Trophoblast cell (in vitro differentiated cells and primary cell): ENCODE measurements around the gene LRP1B.

Source experiments
- DNase-seq, 2 donors: peaks; one replicate each; pipeline ENCODE4 v3.0.0-alpha.2; 2016
- H2AFZ ChIP-seq: 2 replicates; pipeline ENCODE4 v1.6.1; 2013; ENCODE audit warnings: low read length, moderate library complexity, mild to moderate bottlenecking; ENCODE audit not compliant: insufficient read depth, poor library complexity
- H2AK5ac ChIP-seq: 2 replicates; pipeline ENCODE4 v1.6.1; 2013; ENCODE audit warnings: mild to moderate bottlenecking, low read length
- H2BK120ac ChIP-seq: 2 replicates; pipeline ENCODE4 v1.6.1; 2013; ENCODE audit warnings: low read length, mild to moderate bottlenecking, moderate library complexity; ENCODE audit not compliant: insufficient read depth, poor library complexity
- H2BK12ac ChIP-seq: 2 replicates; pipeline ENCODE4 v1.6.1; 2013; ENCODE audit warnings: mild to moderate bottlenecking, low read length, moderate library complexity
- H2BK5ac ChIP-seq: 2 replicates; pipeline ENCODE4 v1.6.1; 2013; ENCODE audit warnings: low read length, low read depth, moderate library complexity, mild to moderate bottlenecking; ENCODE audit not compliant: poor library complexity
- H3K14ac ChIP-seq: 2 replicates; pipeline ENCODE4 v1.6.1; 2013; ENCODE audit warnings: mild to moderate bottlenecking, low read length
- H3K18ac ChIP-seq: 2 replicates; pipeline ENCODE4 v1.6.1; 2013; ENCODE audit warnings: mild to moderate bottlenecking, low read length
- H3K23ac ChIP-seq: 2 replicates; pipeline ENCODE4 v1.6.1; 2013; ENCODE audit warnings: low read length
- H3K27ac ChIP-seq: 2 replicates; pipeline ENCODE4 v1.5.1; 2013; ENCODE audit warnings: low read depth, mild to moderate bottlenecking, inconsistent platforms, low read length, moderate library complexity
- H3K27me3 ChIP-seq: 2 replicates; pipeline ENCODE4 v1.6.1; 2013; ENCODE audit warnings: inconsistent platforms, mild to moderate bottlenecking, low read length, moderate library complexity; ENCODE audit not compliant: insufficient read depth
- H3K36me3 ChIP-seq, 2 experiments: 1 replicate in 1 of 2; 2 replicates in 1 of 2; pipeline ENCODE4 v1.6.1; 2013; ENCODE audit warnings: low read length in 2 of 2, mild to moderate bottlenecking in 2 of 2, moderate library complexity in 1 of 2; ENCODE audit not compliant: insufficient read depth in 2 of 2, control insufficient read depth in 1 of 2
- H3K4ac ChIP-seq: 2 replicates; pipeline ENCODE4 v1.6.1; 2013; ENCODE audit warnings: low read depth, mild to moderate bottlenecking, low read length, moderate library complexity
- H3K4me1 ChIP-seq, 2 experiments: 1 replicate in 1 of 2; 2 replicates in 1 of 2; pipeline ENCODE4 v1.6.1; 2013; ENCODE audit warnings: low read length in 2 of 2, mild to moderate bottlenecking in 2 of 2, moderate library complexity in 1 of 2; ENCODE audit not compliant: insufficient read depth in 2 of 2, control insufficient read depth in 1 of 2
- H3K4me2 ChIP-seq: 2 replicates; pipeline ENCODE4 v1.6.1; 2013; ENCODE audit warnings: inconsistent platforms, mild to moderate bottlenecking, low read length, moderate library complexity
- H3K4me3 ChIP-seq: 2 replicates; pipeline ENCODE4 v1.5.1; 2013; ENCODE audit warnings: mild to moderate bottlenecking, low read depth, low read length, inconsistent platforms
- H3K79me1 ChIP-seq: one replicate; pipeline ENCODE4 v1.6.1; 2013; ENCODE audit warnings: low read length
- H3K79me2 ChIP-seq: 2 replicates; pipeline ENCODE4 v1.6.1; 2013; ENCODE audit warnings: low read length, mild to moderate bottlenecking; ENCODE audit not compliant: control insufficient read depth, insufficient read depth, poor library complexity
- H3K9ac ChIP-seq: 2 replicates; pipeline ENCODE4 v1.6.1; 2013; ENCODE audit warnings: mild to moderate bottlenecking, low read length
- H3K9me3 ChIP-seq: 2 replicates; pipeline ENCODE4 v1.6.1; 2013; ENCODE audit warnings: low read depth, mild to moderate bottlenecking, control low read depth, inconsistent platforms, low read length; ENCODE audit not compliant: insufficient read depth
- H4K12ac ChIP-seq: 2 replicates; pipeline ENCODE4 v1.6.1; 2013; ENCODE audit warnings: low read depth, mild to moderate bottlenecking, low read length, moderate library complexity
- H4K8ac ChIP-seq: 2 replicates; pipeline ENCODE4 v1.6.1; 2013; ENCODE audit warnings: low read depth, mild to moderate bottlenecking, low read length, moderate library complexity
- H4K91ac ChIP-seq: one replicate; pipeline ENCODE4 v1.6.1; 2013; ENCODE audit warnings: low read depth, mild to moderate bottlenecking, low read length, moderate library complexity
- WGBS: extraction: QIAGEN DNeasy Blood & Tissue Kit; methylation state at CpG from one replicate; pipeline ENCODE4 v1.1.7; 2013; ENCODE audit warnings: missing lambda C conversion rate; ENCODE audit not compliant: insufficient read length, insufficient coverage; ENCODE audit errors: extremely low coverage; 5-methylcytosine and 5-hydroxymethylcytosine counted together

Gene LRP1B

DNA sequence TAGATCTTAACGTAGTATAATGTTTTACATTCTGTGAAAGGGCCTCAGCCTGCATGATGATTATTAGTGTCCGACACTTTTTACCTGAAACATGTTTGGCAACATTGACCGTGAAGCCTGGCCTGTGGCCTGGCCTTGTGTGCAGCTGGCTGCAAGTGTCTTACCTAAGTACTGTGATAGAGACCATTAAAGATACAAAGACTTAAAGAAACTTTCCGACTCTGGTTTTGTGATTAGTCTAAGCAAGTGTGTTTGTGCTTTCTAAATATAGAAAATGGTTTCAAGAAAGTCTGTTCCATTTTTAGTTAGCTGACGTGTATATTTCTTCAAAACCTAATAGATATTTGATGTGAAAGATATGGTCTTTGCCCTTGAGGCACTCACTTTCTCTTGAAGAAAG is 601.8 kb downstream of the LRP1B start:
- H3K9ac ChIP-seq: no peak overlapping the region
- H3K79me2 ChIP-seq: no peaks in the 10 kb centered on the region
- H4K8ac ChIP-seq: no peak overlapping the region
- H2AK5ac ChIP-seq: no peak overlapping the region
- H3K4me1 ChIP-seq: no peaks in the 10 kb centered on the region
- H4K12ac ChIP-seq: no peak overlapping the region
- H2BK5ac ChIP-seq: no peak overlapping the region
- no peaks in the 10 kb centered on the region for H3K27me3 ChIP-seq
- H3K9me3 ChIP-seq: no peaks in the 10 kb centered on the region
- no peak overlapping the region for H2AFZ ChIP-seq
- H3K4me3 ChIP-seq: no peak overlapping the region
- H3K4me2 ChIP-seq: no peak overlapping the region
- H3K27ac ChIP-seq: no peak overlapping the region
- no peak overlapping the region for H3K18ac ChIP-seq
- no peak for DNase-seq
- no CpG with 5 or more reads among the region's 5 CpGs for WGBS
- no peak overlapping the region for H4K91ac ChIP-seq
- H3K36me3 ChIP-seq: no peaks in the 10 kb centered on the region
- no peak overlapping the region for H2BK12ac ChIP-seq
- H3K79me1 ChIP-seq: no peaks in the 10 kb centered on the region
- H2BK120ac ChIP-seq: no peak overlapping the region
- H3K4ac ChIP-seq: no peak overlapping the region
- no peak overlapping the region for H3K14ac ChIP-seq
- H3K23ac ChIP-seq: no peak overlapping the region

DNA sequence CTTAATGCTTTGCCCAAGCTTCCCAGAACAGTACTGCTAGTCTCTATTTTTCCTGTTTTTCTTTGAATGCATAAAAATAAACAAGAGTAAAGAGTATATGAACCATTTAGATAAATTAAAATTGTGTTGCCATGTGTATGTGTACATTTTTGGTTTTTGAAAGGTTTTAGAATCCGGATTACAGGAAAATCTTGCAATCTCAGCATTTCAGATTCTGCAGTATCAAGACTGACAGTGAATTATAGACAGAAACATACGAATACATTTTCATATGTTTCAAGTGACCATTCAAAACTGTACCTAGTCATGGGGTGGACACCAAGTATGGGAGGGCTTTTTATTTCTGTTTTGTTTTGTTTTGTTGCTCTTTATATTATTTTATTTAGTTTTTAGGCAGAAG is 604.1 kb downstream of the LRP1B start:
- no peak overlapping the region for H3K4ac ChIP-seq
- no peak overlapping the region for H3K27ac ChIP-seq
- H2AFZ ChIP-seq: no peak overlapping the region
- H3K79me1 ChIP-seq: no peaks in the 10 kb centered on the region
- no peak overlapping the region for H3K9ac ChIP-seq
- H2BK12ac ChIP-seq: no peak overlapping the region
- no peak overlapping the region for H2BK120ac ChIP-seq
- H3K36me3 ChIP-seq: no peaks in the 10 kb centered on the region
- no peak overlapping the region for H4K8ac ChIP-seq
- no CpG with 5 or more reads among the region's 2 CpGs for WGBS
- no peak overlapping the region for H3K4me2 ChIP-seq
- H3K27me3 ChIP-seq: no peaks in the 10 kb centered on the region
- H3K4me1 ChIP-seq: no peaks in the 10 kb centered on the region
- no peak overlapping the region for H3K23ac ChIP-seq
- DNase-seq: no peak
- H3K14ac ChIP-seq: no peak overlapping the region
- no peak overlapping the region for H3K18ac ChIP-seq
- H4K91ac ChIP-seq: no peak overlapping the region
- no peak overlapping the region for H3K4me3 ChIP-seq
- no peak overlapping the region for H2AK5ac ChIP-seq
- H4K12ac ChIP-seq: no peak overlapping the region
- no peak overlapping the region for H2BK5ac ChIP-seq
- H3K79me2 ChIP-seq: no peaks in the 10 kb centered on the region
- H3K9me3 ChIP-seq: no peaks in the 10 kb centered on the region

DNA sequence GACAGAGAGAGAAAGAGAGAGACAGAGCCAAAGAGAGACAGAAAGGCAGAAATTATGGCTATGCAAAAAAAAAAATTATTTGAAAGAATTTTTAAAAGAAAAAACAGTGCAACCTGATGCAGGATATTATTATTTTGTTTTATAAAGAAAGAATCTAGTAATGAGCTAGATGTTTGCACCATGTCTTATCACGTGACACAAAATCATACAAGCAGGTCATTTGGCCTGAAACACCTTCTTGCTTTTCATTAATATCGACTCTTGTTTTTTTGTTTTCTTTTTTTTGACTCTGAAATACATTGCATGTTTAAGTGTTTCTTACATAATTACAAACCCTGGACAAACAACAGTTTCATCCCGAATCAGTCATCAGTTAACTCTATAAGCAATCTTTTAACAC is 606.0 kb downstream of the LRP1B start:
- Histone ChIP-seq H2BK12ac (no peak overlapping the region), H4K12ac (no peak overlapping the region), H3K18ac (no peak overlapping the region), H3K14ac (no peak overlapping the region), H3K79me1 (no peaks in the 10 kb centered on the region), H3K4ac (no peak overlapping the region), H3K27me3 (no peaks in the 10 kb centered on the region), H3K79me2 (no peaks in the 10 kb centered on the region), H2BK120ac (no peak overlapping the region), H3K27ac (no peak overlapping the region), H3K9ac (no peak overlapping the region), H2AFZ (no peak overlapping the region), H2AK5ac (no peak overlapping the region), H3K4me3 (no peak overlapping the region), H4K91ac (no peak overlapping the region), H3K9me3 (no peaks in the 10 kb centered on the region), H3K4me1 (no peaks in the 10 kb centered on the region), H2BK5ac (no peak overlapping the region), H4K8ac (no peak overlapping the region), H3K36me3 (no peaks in the 10 kb centered on the region), H3K23ac (no peak overlapping the region), H3K4me2 (no peak overlapping the region)
- no CpG with 5 or more reads among the region's 3 CpGs for WGBS
- DNase-seq: no peak

DNA sequence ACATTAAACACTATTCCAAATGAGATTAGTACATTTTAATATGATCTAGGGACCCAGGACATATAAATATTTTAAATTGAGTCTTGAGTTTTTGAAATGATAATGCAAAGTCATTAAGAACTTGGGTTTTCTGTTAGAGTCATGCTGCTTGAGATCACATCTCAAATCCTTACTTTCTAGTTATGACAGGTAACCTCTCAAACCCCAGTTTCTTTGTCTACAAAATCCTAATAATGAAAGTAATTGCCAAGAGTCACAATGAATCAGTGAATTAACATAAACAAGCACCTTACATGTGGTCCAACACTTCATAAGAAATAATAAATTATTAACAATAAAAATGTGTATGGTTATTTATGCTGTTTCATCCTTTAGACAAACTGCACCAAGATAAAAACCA is 607.6 kb downstream of the LRP1B start:
- no peak overlapping the region for H4K91ac ChIP-seq
- no peak overlapping the region for H2AFZ ChIP-seq
- H2BK120ac ChIP-seq: no peak overlapping the region
- H3K9me3 ChIP-seq: no peaks in the 10 kb centered on the region
- no peak overlapping the region for H3K4me2 ChIP-seq
- no peak overlapping the region for H3K9ac ChIP-seq
- H2AK5ac ChIP-seq: no peak overlapping the region
- H3K14ac ChIP-seq: no peak overlapping the region
- no peaks in the 10 kb centered on the region for H3K79me2 ChIP-seq
- H4K12ac ChIP-seq: no peak overlapping the region
- no peak overlapping the region for H3K23ac ChIP-seq
- H2BK5ac ChIP-seq: no peak overlapping the region
- no peaks in the 10 kb centered on the region for H3K27me3 ChIP-seq
- no peak overlapping the region for H3K27ac ChIP-seq
- no peak overlapping the region for H3K4ac ChIP-seq
- no peak overlapping the region for H2BK12ac ChIP-seq
- no peak overlapping the region for H3K18ac ChIP-seq
- H4K8ac ChIP-seq: no peak overlapping the region
- H3K36me3 ChIP-seq: no peaks in the 10 kb centered on the region
- H3K79me1 ChIP-seq: no peaks in the 10 kb centered on the region
- DNase-seq: no peak
- no peaks in the 10 kb centered on the region for H3K4me1 ChIP-seq
- no peak overlapping the region for H3K4me3 ChIP-seq

DNA sequence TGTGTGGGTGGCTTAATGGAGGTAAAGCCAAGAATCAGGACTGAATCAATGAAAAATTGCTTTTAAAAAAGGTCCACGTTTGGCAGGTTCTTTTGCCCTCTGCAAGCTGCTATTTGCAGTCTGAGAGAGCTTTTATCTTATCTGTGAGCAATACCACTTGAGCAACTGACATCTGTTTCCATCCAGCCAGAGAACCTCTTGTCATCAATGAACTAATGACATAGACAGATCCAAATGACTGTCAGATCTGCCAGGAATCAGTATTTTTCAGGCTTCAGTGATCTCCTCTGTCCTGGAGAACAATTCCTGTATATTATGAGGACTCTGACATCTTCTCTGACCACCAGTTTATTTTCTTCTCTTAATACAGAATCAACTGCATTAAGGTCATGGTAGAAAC is 608.1 kb downstream of the LRP1B start:
- H4K8ac ChIP-seq: no peak overlapping the region
- H3K23ac ChIP-seq: no peak overlapping the region
- no peaks in the 10 kb centered on the region for H3K27me3 ChIP-seq
- no peaks in the 10 kb centered on the region for H3K79me2 ChIP-seq
- H3K4me2 ChIP-seq: no peak overlapping the region
- H3K79me1 ChIP-seq: no peaks in the 10 kb centered on the region
- no peak overlapping the region for H3K9ac ChIP-seq
- no peak overlapping the region for H2BK120ac ChIP-seq
- H3K9me3 ChIP-seq: no peaks in the 10 kb centered on the region
- no peak for DNase-seq
- H4K91ac ChIP-seq: no peak overlapping the region
- H3K14ac ChIP-seq: no peak overlapping the region
- H3K27ac ChIP-seq: no peak overlapping the region
- no peak overlapping the region for H3K18ac ChIP-seq
- WGBS: no CpG with 5 or more reads among the region's 1 CpG
- no peak overlapping the region for H3K4ac ChIP-seq
- H3K4me3 ChIP-seq: no peak overlapping the region
- no peak overlapping the region for H2AK5ac ChIP-seq
- H3K36me3 ChIP-seq: no peaks in the 10 kb centered on the region
- no peak overlapping the region for H2AFZ ChIP-seq
- H2BK12ac ChIP-seq: no peak overlapping the region
- H2BK5ac ChIP-seq: no peak overlapping the region
- H3K4me1 ChIP-seq: no peaks in the 10 kb centered on the region
- H4K12ac ChIP-seq: no peak overlapping the region
